Stimulated activated CD4-positive, alpha-beta T cell treated with anti-CD3 and anti-CD28 coated beads, Interleukin-1b, Interleukin-23, amount 100 ng/mL, for 24 hours (primary cell): ENCODE results near the gene KRT8.
A peak's percentile ranks its signal among the peaks of the same experiment; 100 is the strongest.
"Not testable (repeated sequence)": the region's sequence is repeated elsewhere in the genome, so short reads cannot be mapped to it uniquely, and the experiment has no call there.

ENCODE experiments used
- DNase-seq, 4 experiments: peaks; one replicate each; pipeline ENCODE4 v3.0.0-alpha.2; 2020; ENCODE audit warnings: low read depth in 4 of 4, low spot score in 1 of 4

KRT8 gene

DNA sequence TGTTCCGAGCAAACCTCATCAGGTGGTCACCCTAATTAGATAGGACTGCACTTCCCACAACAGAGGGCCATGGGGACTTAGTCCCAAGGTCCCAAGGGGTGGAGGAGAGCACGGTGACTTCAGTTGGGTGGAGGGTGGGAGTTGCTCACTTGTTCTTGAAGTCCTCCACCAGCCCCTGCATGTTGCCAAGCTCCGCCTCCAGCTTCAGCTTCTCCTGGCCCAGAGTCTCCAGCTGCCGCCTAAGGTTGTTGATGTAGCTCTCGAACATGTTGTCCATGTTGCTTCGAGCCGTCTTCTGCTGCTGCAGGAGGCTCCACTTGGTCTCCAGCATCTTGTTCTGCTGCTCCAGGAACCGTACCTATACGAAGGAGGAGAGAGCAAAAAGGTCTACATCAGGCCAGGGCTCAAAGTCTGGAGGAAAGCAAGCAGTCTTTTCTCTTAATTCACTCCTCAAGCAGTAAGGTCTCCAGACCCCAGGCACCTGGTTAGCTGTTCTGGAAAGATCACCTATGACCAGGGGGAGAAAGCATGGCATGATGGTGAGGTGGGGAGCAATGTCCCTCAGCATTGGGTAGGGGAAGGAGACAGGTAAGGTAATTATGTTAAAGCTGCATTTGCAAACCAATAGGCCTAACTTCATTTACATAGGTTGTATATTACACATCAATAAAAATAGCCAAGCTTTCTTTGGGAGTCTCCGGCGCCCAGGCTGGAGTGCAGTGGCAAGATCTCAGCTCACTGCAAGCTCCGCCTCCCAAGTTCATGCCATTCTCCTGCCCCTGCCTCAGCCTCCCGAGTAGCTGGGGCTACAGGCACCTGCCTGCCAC is 2.9 kb downstream of the KRT8 start:
- DNase-seq = no peak

DNA sequence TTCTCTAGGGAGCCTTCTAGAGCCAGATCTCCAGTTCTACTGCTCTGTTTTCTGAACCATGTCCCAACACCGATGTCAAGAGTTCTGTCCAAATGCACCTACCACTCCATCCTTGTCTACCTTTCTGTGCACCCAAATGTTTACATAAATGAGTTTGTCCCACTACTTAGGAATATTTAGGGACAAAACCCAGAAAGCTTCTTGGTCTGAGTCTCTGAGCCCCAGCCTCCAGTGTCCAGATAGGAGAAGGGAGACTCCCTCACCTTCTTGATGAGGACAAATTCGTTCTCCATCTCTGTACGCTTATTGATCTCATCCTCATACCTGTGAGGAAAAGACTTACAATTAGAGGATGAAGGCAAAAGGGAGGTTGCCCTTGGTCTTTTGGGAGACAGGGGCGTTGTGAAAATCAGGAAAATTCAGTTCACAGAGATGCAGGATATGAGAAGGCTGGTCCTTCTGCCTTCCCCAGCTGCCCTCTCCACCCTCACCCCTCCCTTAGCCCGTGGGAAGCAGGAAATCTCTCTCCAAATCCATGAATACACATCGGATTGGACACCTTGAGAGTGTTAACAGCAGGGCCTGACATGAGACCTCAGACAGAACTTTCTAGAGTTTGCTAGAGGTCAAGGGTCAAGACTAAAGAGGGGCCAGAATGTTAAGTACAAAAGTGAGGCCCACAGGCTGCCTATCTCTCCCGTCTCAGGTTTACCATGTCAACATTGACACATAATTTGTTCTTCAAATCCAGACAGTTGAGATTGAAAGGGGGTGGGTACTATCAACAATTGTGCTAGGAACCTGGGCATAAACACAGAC is 3.8 kb downstream of the KRT8 start:
- DNase-seq = no peak

DNA sequence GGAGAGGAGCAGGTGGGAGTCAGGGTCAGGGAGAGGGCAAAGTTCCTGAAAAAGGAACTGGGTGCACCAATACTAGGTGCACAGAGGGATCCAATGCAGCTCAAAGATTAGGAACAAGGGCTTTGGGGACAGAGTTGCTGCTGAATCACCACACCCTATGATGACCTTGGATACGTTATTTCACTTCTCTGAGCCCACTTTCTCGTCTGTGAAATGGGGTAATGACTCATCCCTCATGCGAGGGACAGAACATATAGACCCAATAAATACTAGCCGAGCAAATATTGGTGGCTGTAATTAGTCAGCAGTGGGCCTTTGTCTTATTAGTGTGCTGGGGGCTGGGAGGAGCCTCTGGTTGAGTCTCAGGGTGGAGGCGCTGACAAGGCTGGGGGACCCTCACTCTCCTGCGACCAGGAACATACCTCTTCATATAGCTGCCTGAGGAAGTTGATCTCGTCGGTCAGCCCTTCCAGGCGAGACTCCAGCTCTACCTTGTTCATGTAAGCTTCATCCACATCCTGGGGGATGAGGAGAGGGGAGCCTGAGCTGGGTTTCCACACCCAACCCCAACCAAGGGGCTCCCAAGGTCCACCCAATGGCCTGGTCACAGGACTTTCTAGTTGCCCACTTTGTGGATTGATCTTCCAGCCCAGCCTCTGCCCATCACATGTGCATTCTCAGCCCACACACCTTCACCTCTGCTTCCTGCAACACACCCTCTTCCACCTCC is 4.5 kb downstream of the KRT8 start:
- DNase-seq = no peak

DNA sequence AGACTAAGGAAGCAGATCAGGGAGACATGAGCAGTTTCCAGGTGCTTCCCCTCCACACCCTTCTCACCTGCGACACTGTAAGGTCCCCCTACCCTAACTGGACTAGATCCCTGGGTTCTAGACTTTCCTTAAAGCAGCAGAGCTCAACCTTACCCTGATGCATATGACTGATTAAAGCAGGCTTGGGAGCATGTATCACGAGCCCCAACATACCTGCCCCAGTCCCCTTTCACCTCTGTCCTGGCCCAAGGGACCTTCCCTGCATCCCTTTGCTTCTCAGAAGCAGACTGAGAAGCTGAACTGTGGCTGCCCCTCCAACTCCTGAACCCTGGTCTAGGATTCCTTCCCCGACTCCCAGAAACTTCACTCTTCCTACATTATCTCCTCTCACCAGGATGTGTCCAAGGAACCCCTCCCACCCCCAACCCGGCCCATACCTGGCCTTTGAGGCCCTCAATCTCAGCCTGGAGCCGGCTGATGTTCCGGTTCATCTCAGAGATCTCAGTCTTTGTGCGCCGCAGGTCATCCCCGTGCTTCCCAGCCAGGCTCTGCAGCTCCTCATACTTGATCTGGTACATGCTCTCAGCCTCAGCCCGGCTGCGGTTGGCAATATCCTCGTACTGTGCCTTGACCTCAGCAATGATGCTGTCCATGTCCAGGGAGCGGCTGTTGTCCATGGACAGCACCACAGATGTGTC is 5.4 kb downstream of the KRT8 start:
- no peak for DNase-seq

DNA sequence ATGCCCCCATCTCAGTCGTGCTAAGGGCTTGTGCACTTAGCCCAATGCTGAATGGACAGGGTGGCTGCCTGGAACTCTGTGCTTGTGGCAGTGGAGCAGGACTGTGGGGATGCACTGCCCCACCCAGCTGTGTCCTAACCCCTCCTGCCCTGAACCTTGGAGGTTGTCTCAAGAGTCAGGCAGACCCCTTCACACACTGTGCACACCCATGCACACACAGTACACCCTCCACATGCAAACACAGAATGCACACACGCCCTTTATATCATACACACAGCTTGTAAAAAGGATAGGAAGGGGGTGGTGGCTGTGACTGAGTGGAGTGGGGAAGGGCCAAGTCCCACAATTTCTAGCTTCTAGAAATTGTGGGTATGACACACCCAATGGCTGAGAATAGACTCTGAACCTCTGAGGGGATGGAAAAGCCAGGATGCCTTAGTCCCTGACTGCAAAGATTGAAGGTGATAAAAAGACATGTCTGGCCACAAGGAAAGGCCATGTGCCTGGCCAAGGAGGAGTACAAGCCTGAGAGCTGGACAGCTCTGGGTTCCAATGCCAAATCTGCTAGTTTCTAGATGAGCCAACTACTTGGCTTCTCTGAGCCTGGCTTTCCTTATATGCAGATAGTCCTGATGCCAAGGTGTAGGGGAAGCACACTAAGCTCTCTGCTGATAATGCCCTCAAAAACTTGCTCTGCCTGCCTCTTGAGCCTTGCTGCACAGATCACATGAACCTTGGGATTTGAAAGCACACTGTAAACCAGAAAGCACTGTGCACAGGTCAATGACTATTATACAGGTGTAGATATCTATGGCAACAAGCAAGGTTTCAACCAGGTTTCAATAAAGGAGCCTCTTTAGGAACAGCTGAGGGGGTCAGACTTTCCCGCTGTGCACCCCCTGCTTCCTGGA is 8.4 kb downstream of the KRT8 start:
- DNase-seq = no peak

- DNase-seq = no peak
Measured at GRCh38 chr12:52895726-52896189, 9.1 kb downstream of the KRT8 start.

DNA sequence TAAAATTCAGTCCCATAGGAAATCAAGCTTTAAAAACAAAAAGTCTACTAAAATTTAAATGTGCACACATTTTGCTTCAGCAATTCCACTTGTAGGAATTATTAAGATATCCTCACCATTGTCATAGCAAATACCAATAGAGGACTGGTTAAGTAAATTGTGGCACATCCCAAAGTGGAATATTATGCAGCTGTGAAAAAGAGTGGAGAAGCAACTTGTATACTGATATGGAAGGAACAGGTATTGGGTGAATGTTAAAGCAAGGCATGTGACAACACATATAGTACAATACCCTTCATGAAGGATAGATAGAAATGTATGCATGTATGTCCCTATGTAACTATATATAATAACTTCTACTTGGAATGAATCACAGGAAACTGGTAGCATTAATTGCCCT is 11.9 kb downstream of the KRT8 start:
- no peak for DNase-seq

DNA sequence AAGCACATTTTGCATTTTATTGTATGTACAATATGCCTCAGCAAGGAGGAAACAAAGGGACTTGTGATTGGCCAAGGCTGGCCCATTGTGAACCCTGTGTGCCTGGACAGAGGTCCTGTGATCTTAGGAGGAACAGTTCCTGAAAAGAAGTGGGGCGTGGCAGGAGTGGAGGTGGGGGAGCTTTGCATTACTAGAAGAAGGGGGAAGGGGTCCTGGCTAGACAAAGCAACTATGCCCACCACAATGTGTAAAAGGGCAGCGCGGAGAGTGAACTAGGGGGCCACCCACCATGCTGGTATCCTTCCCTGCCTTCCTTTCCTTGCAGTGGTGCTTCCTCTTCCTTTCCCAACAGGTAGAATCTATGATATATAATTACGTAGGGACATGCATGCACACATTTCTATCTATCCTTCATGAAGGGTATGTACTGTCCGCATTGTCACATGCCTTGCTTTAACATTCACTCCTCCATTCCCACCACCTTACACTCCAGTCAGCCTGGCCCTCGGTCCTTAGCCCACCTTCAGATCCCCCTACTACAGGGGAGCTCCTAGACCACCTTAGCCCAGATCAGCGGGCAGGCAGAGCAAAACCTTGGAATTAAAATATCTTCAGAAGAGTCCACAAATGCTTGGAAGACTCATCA is 12.5 kb downstream of the KRT8 start:
- DNase-seq = no peak

DNA sequence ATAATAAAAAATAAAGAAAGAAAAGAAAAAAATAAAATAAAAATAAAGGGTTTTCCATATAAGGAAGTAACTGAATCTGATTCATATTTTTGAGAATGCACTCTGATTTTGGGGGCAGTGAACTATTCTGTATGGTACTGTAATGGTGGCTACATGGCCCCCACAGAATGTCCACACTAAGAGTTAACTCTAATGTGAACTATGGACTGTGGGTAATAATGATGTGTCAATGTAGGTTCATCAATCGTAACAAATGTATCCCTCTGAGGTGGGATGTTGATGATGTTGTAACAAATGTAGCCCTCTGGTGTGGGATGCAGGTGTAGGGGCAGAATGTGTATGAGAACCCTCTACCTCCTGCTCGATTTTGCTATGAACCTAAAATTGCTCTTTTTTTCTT is 13.8 kb downstream of the KRT8 start:
- no peak for DNase-seq

- DNase-seq = no peak
Measured at GRCh38 chr12:52890417-52890816, 14.5 kb downstream of the KRT8 start.

DNA sequence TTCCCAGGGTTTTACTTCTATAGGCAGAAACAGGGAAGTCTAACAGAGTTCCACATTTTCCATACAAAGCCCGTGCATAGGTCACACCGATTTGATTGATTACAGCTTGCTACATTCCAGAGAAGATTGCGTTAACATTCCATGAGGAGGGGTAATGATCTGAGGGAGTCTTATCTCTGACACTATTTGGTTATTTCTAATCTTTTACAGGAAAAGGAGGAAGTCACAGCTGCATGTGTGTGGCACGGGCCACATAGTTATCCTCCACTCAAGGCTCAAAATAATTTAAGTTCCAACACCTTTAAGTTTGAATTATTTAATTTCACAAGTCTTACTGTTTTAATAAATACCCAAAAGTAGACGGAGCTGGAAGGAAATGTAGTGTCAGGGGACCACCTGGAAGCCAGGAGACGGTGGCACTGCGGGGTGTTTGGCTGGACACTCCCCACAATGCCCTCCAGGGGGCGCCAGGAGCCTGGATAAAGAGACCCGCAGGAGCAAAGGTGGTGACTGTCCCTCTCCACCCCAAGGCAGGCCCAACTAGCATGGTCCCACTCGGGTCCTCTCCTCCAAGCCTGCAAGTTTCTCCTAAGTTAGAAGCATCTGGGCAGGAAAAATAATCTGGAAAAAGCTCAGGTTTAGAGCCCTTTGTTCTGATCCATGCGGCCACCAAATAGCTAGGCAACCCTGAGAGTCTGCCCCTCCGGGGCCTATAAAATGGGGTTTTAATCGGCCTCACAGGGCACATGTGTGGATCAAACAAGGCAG is 20.2 kb downstream of the KRT8 start:
- peak; percentile 65 to 76 (median 70) for DNase-seq

- DNase-seq = not testable (repeated sequence)
Measured at GRCh38 chr12:52880499-52880898, 24.4 kb downstream of the KRT8 start.

DNA sequence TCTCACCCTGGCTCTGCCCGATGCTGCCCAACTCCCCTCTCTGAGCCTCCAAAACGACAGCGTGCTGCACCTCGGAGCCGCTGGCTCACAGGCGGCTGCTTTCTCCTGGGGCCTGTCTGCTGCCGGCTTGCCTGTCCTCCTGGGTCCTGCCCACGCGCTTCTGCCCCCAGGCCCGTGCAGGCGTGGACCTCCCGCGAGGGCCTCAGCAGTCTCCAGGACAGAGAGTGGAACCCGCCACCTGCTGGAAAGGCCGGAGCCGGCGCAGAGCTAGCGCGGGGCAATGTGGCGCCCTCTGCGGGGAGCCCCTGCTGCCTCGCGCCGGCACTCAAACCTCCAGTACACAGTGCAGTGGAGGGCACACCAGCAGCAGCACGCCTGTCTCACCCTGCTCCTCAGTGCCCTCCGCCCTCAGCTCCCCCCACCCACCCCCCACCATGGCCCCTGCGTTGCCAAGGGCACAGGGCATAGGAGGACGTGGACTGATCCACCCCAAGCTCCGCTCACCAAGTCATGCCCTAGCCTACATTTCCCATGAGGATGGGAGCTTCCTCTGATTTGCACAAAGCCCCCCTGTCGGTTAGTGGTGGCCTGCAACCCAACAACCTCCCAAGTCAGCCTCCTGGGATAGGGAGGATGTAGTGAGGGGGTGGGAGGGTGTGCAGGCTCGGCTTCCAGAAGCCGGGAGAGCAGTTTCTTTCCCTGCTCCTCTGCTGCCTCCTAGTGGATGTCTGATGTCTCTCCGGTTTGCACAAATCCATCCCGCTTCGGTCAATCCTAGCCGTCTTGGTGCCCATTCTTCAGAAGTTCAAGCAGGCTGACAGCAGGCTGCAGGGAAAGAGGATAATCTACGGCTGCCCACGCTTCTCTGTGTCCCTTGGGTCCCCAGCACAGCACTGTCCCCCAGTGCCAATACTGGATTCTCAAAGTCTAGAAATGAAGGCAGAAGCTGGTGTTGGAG is 25.2 kb downstream of the KRT8 start:
- DNase-seq = peak in 3 of 4 experiments; percentile 24 to 62 (median 56)

- DNase-seq = no peak
Measured at GRCh38 chr12:52878507-52879393, 26.1 kb downstream of the KRT8 start.

DNA sequence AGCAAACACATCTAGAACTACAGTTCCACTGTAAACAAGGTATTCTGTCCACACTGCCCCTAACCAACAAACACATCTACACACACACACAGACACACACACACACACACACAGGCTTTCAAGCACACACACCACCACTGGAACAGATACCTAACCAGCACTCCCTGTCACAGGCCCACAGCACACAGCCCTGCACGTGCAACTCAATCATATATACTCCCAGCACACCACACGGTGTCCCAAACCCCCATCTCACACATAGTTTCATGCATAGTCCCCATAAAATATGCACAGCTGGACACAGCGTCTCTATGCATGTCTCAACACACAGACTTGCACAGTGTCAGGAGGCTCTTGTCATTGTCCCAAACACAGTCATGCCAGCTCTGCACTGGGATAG is 27.6 kb downstream of the KRT8 start:
- DNase-seq = no peak

DNA sequence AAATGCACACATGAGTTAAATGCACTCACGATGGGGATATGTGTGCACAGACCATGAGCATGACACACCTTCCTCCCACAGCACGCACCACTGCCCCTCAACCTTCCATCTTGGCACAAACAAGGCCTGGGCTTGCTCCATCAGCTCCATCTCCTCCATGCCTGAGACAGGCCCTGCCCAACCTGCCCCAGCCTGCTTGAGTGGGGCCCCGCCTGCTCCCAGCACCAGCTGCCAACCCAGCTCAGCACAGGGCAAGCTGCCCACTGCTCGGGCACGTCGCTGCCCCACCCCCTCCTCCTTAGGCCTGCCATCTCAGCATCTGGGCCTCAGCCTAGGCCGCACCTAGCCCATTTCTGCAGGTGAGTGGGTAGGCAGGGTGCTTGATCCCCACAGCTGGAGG is 28.5 kb downstream of the KRT8 start:
- no peak for DNase-seq
